Hematopoietic multipotent progenitor cell treated with erythropoietin and hydrocortisone succinate and interleukin-3 and kit ligand, for 8 days (in vitro differentiated cells): ENCODE data around the gene SMS.
"Not testable (repeated sequence)": the region's sequence is repeated elsewhere in the genome, so short reads cannot be mapped to it uniquely, and the experiment has no call there.

Experiments
- DNase-seq: peaks from one replicate; pipeline ENCODE4 v3.0.0-alpha.2; 2015

The SMS gene

GRCh38 chrX:21953195-21953830 is 12.8 kb downstream of the SMS start:
- not testable (repeated sequence) for DNase-seq

GRCh38 chrX:21955403-21956189 is 15.1 kb downstream of the SMS start:
- DNase-seq, result no peak

GRCh38 chrX:21956783-21957182 is 16.3 kb downstream of the SMS start:
- no peak for DNase-seq

- DNase-seq, result no peak
Measured at GRCh38 chrX:21958187-21958586, 17.7 kb downstream of the SMS start.

- no peak for DNase-seq
Measured at GRCh38 chrX:21958916-21959315, 18.4 kb downstream of the SMS start.

GRCh38 chrX:21959362-21960051 is 19.0 kb downstream of the SMS start:
- DNase-seq, result no peak

GRCh38 chrX:21960569-21961541 is 20.3 kb downstream of the SMS start:
- DNase-seq, result peak; percentile 70

- DNase-seq, result no peak
Measured at GRCh38 chrX:21962361-21962760, 21.9 kb downstream of the SMS start.

GRCh38 chrX:21963269-21963668 is 22.8 kb downstream of the SMS start:
- DNase-seq, result no peak

- no peak for DNase-seq
Measured at GRCh38 chrX:21963731-21964405, 23.4 kb downstream of the SMS start.

GRCh38 chrX:21966866-21967265 is 26.4 kb downstream of the SMS start:
- DNase-seq, result no peak

GRCh38 chrX:21968333-21968732 is 27.8 kb downstream of the SMS start:
- no peak for DNase-seq

GRCh38 chrX:21970326-21970725 is 29.8 kb downstream of the SMS start:
- DNase-seq, result no peak

GRCh38 chrX:21972046-21972445 is 31.5 kb downstream of the SMS start:
- no peak for DNase-seq

GRCh38 chrX:21972721-21973120 is 32.2 kb downstream of the SMS start:
- DNase-seq, result peak; percentile 17

GRCh38 chrX:21973321-21974010 is 33.0 kb downstream of the SMS start:
- DNase-seq, result no peak

GRCh38 chrX:21974011-21974385 is 33.5 kb downstream of the SMS start:
- no peak for DNase-seq

GRCh38 chrX:21975242-21975641 is 34.7 kb downstream of the SMS start:
- DNase-seq, result no peak

- no peak for DNase-seq
Measured at GRCh38 chrX:21975812-21976211, 35.3 kb downstream of the SMS start.

- DNase-seq, result no peak
Measured at GRCh38 chrX:21978346-21978745, 37.8 kb downstream of the SMS start.

GRCh38 chrX:21982311-21982710 is 41.8 kb downstream of the SMS start:
- no peak for DNase-seq
